Hepatic stellate cell (primary cell): ENCODE measurements around the gene OR9K2.
"Not testable (repeated sequence)": the region's sequence is repeated elsewhere in the genome, so short reads cannot be mapped to it uniquely, and the experiment has no call there.

Source experiments
- DNase-seq: peaks from one replicate; pipeline ENCODE4 v3.0.0; 2011; ENCODE audit warnings: low spot score

OR9K2 gene, protein sequence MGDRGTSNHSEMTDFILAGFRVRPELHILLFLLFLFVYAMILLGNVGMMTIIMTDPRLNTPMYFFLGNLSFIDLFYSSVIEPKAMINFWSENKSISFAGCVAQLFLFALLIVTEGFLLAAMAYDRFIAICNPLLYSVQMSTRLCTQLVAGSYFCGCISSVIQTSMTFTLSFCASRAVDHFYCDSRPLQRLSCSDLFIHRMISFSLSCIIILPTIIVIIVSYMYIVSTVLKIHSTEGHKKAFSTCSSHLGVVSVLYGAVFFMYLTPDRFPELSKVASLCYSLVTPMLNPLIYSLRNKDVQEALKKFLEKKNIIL

DNA sequence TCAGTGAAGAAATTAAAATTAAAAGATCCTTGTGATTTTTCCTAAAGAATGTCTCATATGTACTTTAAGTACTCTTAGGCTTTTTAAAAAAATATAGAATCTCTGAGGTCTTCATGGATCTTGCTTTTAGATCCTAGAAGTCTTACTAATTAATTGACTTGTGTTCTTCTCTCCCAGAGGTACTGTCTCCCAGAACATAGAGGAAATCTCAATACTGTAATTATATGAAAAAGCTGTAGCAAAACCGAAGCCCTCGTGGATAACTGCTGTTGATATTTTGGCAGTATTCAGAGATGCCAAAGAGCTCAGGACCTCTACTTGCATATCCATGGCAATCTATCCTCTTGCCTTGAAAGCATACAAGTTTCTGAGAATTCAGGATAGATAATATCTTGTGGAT is at the start of gene OR9K2:
Gene OR9K2 (plus strand): TSS at position 301 of the 400 bp plus-strand sequence. CDS start 3,429 bp downstream, outside the sequence.
- no peak for DNase-seq

DNA sequence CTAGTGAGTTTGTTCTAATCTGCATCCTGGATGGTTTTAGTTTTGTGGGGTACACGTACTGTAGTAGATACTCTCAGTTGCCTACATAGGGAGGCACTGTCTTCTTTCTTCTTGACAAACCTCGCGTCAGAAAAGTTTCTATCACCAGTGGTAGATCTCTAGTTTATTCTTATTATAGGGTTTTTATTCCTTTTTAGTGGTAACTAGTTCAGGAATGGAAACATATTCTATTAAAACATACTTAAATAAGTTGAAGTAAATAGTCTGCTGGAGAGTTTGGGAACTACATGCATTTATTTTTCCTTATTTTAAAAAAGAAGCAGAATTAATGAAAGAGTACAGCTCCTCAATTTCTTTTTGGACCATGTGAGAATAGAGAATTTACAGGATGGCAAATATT is 33.6 kb upstream of the OR9K2 start:
- no peak for DNase-seq

GRCh38 chr12:55112378-55112875 is 13.8 kb upstream of the OR9K2 start:
- DNase-seq, result no peak

DNA sequence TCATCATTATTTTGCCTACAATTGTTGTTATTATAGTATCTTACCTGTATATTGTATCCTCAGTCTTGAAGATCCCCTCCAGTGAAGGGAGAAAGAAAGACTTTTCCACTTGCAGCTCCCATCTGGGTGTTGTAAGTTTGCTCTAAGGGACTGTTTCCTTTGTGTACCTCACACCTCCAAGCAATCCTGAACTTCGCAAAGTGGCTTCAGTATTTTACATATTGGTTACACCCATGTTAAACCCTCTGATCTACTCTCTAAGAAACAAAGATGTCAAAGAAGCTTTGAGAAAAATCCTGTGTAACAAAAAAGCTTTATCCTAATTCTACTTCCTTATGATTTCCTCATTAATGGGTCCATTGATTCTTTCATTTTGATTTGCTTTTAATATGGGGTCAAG is 10.1 kb upstream of the OR9K2 start:
- DNase-seq, result no peak

GRCh38 chr12:55132816-55133215 is 6.6 kb downstream of the OR9K2 start:
- DNase-seq, result no peak

DNA sequence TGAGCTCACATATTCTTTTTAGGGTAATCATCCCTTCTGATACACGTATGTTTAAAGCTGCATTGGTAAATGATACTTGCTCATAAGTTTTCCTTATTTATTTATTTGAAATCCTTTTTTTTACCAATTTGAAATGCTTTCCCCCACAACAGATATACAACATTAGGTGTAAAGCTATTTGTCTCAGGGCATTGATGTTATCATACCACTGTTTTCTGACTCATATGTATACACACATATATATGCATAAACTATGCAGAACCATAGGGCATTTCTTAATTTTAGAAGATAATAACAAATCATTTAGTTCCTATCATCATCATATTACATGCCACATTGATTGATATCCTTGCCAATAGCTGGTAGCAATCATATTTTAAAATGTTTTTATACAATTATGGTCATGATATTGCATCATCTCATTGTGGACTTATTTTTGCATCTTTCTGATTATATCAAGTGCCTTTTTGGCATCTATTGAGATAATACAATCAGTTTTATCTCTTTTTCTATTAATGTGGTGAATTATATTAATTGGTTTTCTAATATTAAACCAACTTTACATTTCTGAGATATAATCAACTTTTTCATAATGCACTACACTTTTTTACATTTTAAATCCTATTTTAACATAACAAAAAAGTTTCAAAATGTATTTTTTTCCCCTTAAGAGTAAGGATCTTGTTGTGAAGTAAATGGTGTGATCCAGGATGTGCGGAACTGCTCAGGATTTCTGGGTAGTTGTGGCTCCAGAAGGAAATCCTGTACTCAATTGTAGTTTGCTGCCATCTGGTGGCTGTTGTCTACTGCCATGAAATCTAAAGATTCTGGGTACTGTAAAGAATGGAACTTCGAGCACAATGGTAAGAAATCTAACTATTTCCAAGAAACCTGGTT is 16.7 kb downstream of the OR9K2 start:
- peak; percentile 2 for DNase-seq

DNA sequence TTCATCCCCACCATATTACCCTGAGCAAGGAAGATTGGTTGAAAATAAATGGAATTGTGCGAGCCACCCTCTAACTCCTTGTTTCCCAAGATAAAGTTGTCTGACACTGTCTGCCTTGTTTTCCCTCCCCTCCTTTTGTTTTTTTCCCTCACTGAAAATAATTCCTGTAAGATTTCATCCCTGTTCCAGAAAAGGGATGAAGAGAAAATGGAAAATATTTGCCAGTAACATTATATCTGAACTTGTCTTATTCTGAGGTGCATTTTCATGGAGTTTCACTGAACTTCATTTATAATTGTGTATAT is 17.3 kb downstream of the OR9K2 start:
- no peak for DNase-seq

- DNase-seq, result not testable (repeated sequence)
These were observed 40.9 kb downstream of the OR9K2 start for GRCh38 chr12:55167010-55167640.

GRCh38 chr12:55171445-55171844 is 45.2 kb downstream of the OR9K2 start:
- DNase-seq, result no peak

GRCh38 chr12:55171846-55172245 is 45.6 kb downstream of the OR9K2 start:
- not testable (repeated sequence) for DNase-seq

GRCh38 chr12:55172686-55173085 is 46.5 kb downstream of the OR9K2 start:
- DNase-seq, result no peak

DNA sequence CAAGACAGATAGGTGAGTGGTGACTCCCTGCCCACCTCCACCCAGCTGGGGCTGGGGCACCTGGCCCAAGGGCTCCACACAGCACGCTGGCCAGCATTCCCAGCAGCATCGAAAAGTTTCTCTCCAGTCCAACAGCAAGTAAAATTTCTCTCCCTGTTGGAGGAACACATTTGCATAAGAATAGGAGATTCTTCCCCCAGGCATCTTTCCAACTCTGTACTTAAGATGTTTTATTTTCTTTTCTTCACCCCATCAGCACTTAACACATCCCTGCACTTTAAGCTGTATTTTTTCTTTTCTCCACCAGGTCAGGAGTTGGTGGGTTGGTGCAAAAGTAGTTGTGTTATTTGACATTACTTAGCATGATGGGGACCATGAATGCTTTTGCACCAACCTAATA is 47.2 kb downstream of the OR9K2 start:
- no peak for DNase-seq
